Neuron (in vitro differentiated cells): Measurements from ENCODE around the gene NEK1.
A peak's percentile ranks its signal among the peaks of the same experiment; 100 is the strongest.

ENCODE experiments used
- H2AFZ ChIP-seq: one replicate; pipeline ENCODE4 v1.6.1; 2013; ENCODE audit warnings: low read depth, mild to moderate bottlenecking, inconsistent platforms, low read length, moderate library complexity
- H3K27me3 ChIP-seq: one replicate; pipeline ENCODE4 v1.6.1; 2013; ENCODE audit warnings: low read length; ENCODE audit not compliant: insufficient read depth
- H3K36me3 ChIP-seq: one replicate; pipeline ENCODE4 v1.6.1; 2013; ENCODE audit warnings: low read length; ENCODE audit not compliant: insufficient read depth
- H3K4me1 ChIP-seq: one replicate; pipeline ENCODE4 v1.6.1; 2013; ENCODE audit warnings: low read length; ENCODE audit not compliant: insufficient read depth
- H3K4me3 ChIP-seq: 2 replicates; pipeline ENCODE4 v1.5.1; 2013; ENCODE audit warnings: mild to moderate bottlenecking, low read length, moderate library complexity
- H3K9me3 ChIP-seq: one replicate; pipeline ENCODE4 v1.6.1; 2013; ENCODE audit warnings: low read length

Gene NEK1

DNA sequence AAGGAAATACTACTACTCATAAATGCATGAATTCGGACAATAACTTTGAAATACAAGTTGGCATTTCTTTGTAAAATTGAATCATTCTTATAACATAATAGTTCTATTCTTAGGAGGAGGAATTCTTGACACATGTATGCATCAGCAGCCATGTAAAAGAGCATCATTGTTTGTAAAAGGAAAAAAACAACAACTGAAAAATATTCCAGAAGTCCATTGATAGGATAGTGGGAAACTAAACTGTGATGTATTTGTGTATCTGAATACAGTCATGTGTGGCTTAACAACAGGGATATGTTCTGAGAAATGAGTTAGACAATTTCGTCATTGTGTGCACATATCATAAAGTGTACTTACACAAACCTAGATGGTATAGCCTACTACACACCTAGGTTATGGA, 239.6 kb downstream of the NEK1 start:
- no peaks in the 10 kb centered on the region for H3K36me3 ChIP-seq
- no peaks in the 10 kb centered on the region for H3K27me3 ChIP-seq
- no peak overlapping the region for H2AFZ ChIP-seq
- no peaks in the 10 kb centered on the region for H3K9me3 ChIP-seq
- no peak overlapping the region for H3K4me3 ChIP-seq
- no peaks in the 10 kb centered on the region for H3K4me1 ChIP-seq

GRCh38 chr4:169369634-169370033, 242.7 kb downstream of the NEK1 start:
- no peaks in the 10 kb centered on the region for H3K9me3 ChIP-seq
- H2AFZ ChIP-seq, result no peak overlapping the region
- H3K4me1 ChIP-seq, result no peaks in the 10 kb centered on the region
- H3K27me3 ChIP-seq, result no peaks in the 10 kb centered on the region
- no peak overlapping the region for H3K4me3 ChIP-seq
- H3K36me3 ChIP-seq, result no peaks in the 10 kb centered on the region

DNA sequence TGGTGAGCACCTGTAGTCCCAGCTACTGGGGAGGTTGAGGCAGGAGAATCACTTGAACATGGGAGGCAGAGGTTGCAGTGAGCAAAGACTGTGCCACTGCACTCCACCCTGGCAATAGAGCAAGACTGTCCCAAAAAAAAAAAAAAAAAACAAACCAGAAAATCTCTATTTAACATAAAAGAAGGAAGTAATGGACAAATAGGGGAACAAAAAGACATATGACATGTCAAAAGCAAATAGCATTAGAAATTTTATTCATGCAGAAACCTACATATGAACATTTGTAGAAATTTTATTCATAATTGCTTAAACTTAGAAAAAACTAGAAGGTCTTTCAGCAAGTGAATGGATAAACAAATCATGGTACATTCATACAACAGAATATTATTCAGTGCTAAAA, 244.6 kb downstream of the NEK1 start:
- Histone ChIP-seq H3K4me1 (no peaks in the 10 kb centered on the region), H2AFZ (no peak overlapping the region), H3K36me3 (no peaks in the 10 kb centered on the region), H3K27me3 (no peaks in the 10 kb centered on the region), H3K4me3 (no peak overlapping the region), H3K9me3 (no peaks in the 10 kb centered on the region)

DNA sequence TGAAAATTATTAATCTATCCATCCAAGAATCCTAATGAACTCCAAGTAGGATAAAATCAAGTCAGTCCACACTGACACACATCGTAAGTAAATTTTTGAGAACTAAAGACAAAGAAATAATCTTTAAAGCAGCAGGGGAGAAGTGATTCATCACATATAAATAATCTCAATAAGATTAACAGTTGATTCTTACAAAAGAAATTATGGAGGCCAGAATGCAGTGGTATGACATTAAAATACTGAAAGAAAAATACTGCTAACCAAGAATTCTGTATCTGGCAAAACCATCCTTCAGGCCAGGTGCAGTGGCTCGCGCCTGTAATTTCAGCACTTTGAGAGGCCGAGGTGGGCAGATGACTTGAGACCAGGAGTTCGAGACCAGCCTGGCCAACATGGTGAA, 245.6 kb downstream of the NEK1 start:
- Histone ChIP-seq H3K4me3 (no peak overlapping the region), H3K9me3 (no peaks in the 10 kb centered on the region), H3K36me3 (no peaks in the 10 kb centered on the region), H3K27me3 (no peaks in the 10 kb centered on the region), H2AFZ (no peak overlapping the region), H3K4me1 (no peaks in the 10 kb centered on the region)

DNA sequence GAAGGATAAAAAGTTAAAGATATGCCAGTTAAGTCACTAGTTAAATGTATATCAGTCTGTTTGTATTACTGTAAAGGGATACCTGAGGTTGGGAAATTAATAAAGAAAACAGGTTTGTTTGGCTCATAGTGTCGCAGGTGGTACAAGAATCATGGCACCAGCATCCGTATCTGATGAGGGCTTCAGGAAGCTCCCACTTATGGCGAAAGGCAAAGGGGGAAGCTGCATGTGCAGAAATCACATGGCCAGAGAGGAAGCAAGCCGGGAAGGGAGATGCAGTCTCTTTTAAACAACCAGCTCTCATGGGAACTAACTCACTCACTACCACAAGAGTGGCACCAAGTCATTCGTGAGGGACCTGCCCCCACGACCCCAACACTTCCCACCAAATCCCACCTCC, 249.8 kb downstream of the NEK1 start:
- H3K36me3 ChIP-seq, result no peaks in the 10 kb centered on the region
- H3K27me3 ChIP-seq, result no peaks in the 10 kb centered on the region
- H3K9me3 ChIP-seq, result no peaks in the 10 kb centered on the region
- H2AFZ ChIP-seq, result no peak overlapping the region
- H3K4me1 ChIP-seq, result no peaks in the 10 kb centered on the region
- no peak overlapping the region for H3K4me3 ChIP-seq

GRCh38 chr4:169361756-169362155, 250.6 kb downstream of the NEK1 start:
- H2AFZ ChIP-seq, result no peak overlapping the region

GRCh38 chr4:169359961-169360360, 252.4 kb downstream of the NEK1 start:
- no peaks in the 10 kb centered on the region for H3K27me3 ChIP-seq
- no peaks in the 10 kb centered on the region for H3K9me3 ChIP-seq

More at GRCh38 chr4:169361756-169362155, 250.6 kb downstream of the NEK1 start:
- Histone ChIP-seq H3K36me3 (no peaks in the 10 kb centered on the region), H3K4me3 (no peak overlapping the region), H3K4me1 (no peaks in the 10 kb centered on the region), H3K27me3 (no peaks in the 10 kb centered on the region), H3K9me3 (no peaks in the 10 kb centered on the region)

DNA sequence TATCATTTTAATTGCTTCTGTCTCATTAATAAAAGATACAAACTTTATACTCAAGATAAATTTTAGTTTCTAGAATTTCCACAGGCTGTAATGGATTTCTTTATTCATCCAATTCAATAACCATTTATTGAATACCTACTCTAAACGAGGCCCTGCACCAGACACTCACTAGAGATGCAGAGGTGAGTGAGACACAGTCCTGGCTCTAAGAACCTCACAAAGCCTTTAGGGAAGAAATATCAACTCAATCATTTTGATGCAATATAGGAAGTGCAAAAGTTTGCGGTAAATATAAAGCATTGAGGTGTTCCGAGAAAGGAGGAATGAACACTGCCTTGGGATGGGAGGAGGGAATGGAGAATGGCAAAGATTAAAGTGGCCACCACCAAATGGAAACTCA, 260.0 kb downstream of the NEK1 start:
- Histone ChIP-seq H3K27me3 (no peaks in the 10 kb centered on the region), H2AFZ (no peak overlapping the region), H3K4me1 (peaks cover 4% of the 10 kb centered on the region), H3K9me3 (no peaks in the 10 kb centered on the region), H3K36me3 (no peaks in the 10 kb centered on the region), H3K4me3 (no peak overlapping the region)

More at GRCh38 chr4:169359961-169360360, 252.4 kb downstream of the NEK1 start:
- H3K4me1 ChIP-seq, result no peaks in the 10 kb centered on the region
- no peaks in the 10 kb centered on the region for H3K36me3 ChIP-seq
- H3K4me3 ChIP-seq, result no peak overlapping the region
- no peak overlapping the region for H2AFZ ChIP-seq

DNA sequence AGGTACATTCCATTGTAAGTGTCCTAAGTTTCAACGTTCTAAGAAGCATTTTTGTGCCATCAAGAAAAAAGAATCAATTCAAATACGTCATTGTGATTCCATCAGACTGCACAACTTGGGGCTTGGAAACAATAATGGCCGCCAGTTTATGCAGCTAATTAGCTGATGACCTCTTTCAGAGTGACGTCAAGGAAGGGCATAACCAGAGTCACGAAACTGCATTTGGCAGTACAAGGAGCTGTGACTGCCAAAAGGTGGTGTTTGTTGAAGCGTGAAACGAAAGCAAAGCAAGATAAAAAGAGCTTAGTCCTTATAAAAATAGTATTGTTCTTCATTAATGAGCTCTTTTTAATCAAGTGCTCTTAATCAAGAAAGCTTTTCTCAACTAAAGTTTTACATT, 260.5 kb downstream of the NEK1 start:
- Histone ChIP-seq H2AFZ (peak overlapping the region; percentile 26), H3K27me3 (no peaks in the 10 kb centered on the region), H3K4me1 (peaks cover 4% of the 10 kb centered on the region), H3K36me3 (no peaks in the 10 kb centered on the region), H3K9me3 (no peaks in the 10 kb centered on the region), H3K4me3 (no peak overlapping the region)

DNA sequence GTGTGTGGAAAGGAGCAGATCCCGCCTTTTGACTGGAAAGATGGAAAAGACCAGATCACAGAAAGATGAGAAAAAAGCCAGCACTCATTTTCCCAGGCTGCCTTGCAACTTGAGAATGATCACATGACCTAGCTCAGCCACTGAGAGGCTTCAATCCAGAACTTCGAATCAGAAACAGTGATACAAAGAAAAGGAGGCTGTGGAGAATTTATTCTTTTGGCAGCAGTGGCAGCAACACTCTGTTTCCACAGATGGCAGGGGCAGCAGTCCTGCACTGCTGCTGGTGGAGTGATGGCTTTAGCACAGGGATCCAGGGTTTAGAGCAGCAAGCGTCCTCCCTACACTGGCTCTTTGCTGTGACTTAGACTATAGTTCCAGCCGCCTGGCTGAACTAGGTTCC, 263.8 kb downstream of the NEK1 start:
- no peaks in the 10 kb centered on the region for H3K36me3 ChIP-seq
- no peak overlapping the region for H3K4me3 ChIP-seq
- no peaks in the 10 kb centered on the region for H3K27me3 ChIP-seq
- no peak overlapping the region for H2AFZ ChIP-seq
- H3K9me3 ChIP-seq, result no peaks in the 10 kb centered on the region
- peaks cover 19% of the 10 kb centered on the region for H3K4me1 ChIP-seq

- Histone ChIP-seq H3K4me1 (peaks cover 17% of the 10 kb centered on the region), H3K9me3 (no peaks in the 10 kb centered on the region), H3K36me3 (no peaks in the 10 kb centered on the region), H3K4me3 (no peak overlapping the region), H2AFZ (no peak overlapping the region), H3K27me3 (no peaks in the 10 kb centered on the region)
Observed at GRCh38 chr4:169346840-169347239, 265.5 kb downstream of the NEK1 start.

DNA sequence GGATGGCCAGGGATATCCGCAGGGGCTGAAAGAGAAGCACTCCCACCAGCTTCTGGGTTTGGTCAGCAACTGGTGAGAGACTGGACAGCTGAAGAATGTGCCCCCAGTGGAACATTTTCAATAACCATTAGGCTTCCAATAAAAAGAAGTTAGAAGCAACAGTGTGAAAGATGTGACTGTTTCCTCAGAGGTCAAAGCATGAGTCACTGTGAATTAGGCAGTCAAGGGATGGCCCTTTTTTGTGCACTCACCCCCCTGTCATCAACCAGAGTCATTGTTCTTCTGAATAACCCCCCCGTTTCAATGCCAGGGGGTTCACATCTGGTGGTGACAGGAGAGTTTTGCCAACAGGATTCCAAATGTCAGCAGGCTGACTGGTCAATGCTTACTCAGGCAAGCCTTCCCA, 267.1 kb downstream of the NEK1 start:
- H3K27me3 ChIP-seq, result no peaks in the 10 kb centered on the region
- H3K36me3 ChIP-seq, result no peaks in the 10 kb centered on the region
- H2AFZ ChIP-seq, result no peak overlapping the region
- no peak overlapping the region for H3K4me3 ChIP-seq
- H3K4me1 ChIP-seq, result peaks cover 15% of the 10 kb centered on the region
- H3K9me3 ChIP-seq, result no peaks in the 10 kb centered on the region
